Kidney (tissue), 14 donors: ENCODE measurements around the gene TEX44. TPM values are rescaled to one million over a fixed set of nuclear protein-coding genes. Genes with fewer than 3 reads are reported as not detected.

Source experiments
- DNase-seq, 5 donors: peaks; one replicate each; pipeline ENCODE4 v3.0.0-alpha.2; 2013 to 2020
- FAIRE-seq: peaks from 2 replicates; lab custom pipeline; 2012; peaks lifted over from hg19 to GRCh38; lab: Jason Lieb, UNC
- H3K27ac ChIP-seq, 2 donors: one replicate each; pipeline ENCODE4 v1.7.0; 2013; ENCODE audit warnings: low read depth in 2 of 2, low read length in 2 of 2, inconsistent platforms in 1 of 2
- H3K27me3 ChIP-seq: one replicate; pipeline ENCODE4 v1.7.1; 2013; ENCODE audit warnings: low read length, inconsistent platforms; ENCODE audit not compliant: control insufficient read depth, insufficient read depth
- H3K36me3 ChIP-seq, 3 donors: one replicate each; pipeline versions ENCODE4 v1.7.0 to v1.7.1; 2013; ENCODE audit warnings: low read length in 3 of 3, control low read depth in 1 of 3, inconsistent platforms in 1 of 3; ENCODE audit not compliant: insufficient read depth in 3 of 3, control insufficient read depth in 2 of 3
- H3K4me1 ChIP-seq, 3 donors: one replicate each; pipeline versions ENCODE4 v1.7.0 to v1.7.1; 2013; ENCODE audit warnings: low read length in 3 of 3, inconsistent platforms in 1 of 3, low read depth in 1 of 3; ENCODE audit not compliant: control insufficient read depth in 2 of 3, insufficient read depth in 2 of 3
- H3K4me3 ChIP-seq, 3 donors: one replicate each; pipeline versions ENCODE4 v1.7.0 to v1.8.1; 2013; ENCODE audit warnings: low read length in 3 of 3, control low read depth in 1 of 3, inconsistent platforms in 1 of 3
- H3K9ac ChIP-seq, 3 donors: one replicate each; pipeline versions ENCODE4 v1.7.0 to v1.7.1; 2013; ENCODE audit warnings: low read length in 3 of 3, control low read depth in 1 of 3, inconsistent platforms in 1 of 3
- H3K9me3 ChIP-seq, 3 donors: one replicate each; pipeline versions ENCODE4 v1.7.0 to v1.7.1; 2013; ENCODE audit warnings: low read length in 3 of 3, control low read depth in 1 of 3, inconsistent platforms in 1 of 3; ENCODE audit not compliant: control insufficient read depth in 2 of 3, insufficient read depth in 1 of 3
- intact Hi-C: fragments of 100-400 bp; cut with DNase I; formaldehyde crosslinking; loops from one replicate; pipeline ENCODE4 v1.11.1; 2022
- polyA plus RNA-seq: library from polyadenylated mRNA; stranded (reverse); fragments of 350-450 nt; fragmentation: Illumina TruSeq; extraction: RNeasy Lipid Tissue Mini Kit (QIAGEN cat#74804); gene quantifications from one replicate; pipeline ENCODE4 v1.2.3, GENCODE V29; 2014; ENCODE audit warnings: low read depth, low replicate concordance; ENCODE audit not compliant: insufficient read depth
- total RNA-seq: library from RNA; stranded (reverse); fragmentation: NEBNext Ultra II Directional; extraction: Animal tissue kit (Norgen Biotek cat#: 25700); gene quantifications from one replicate; pipeline ENCODE4 v1.2.1, GENCODE V29; 2021
- TF ChIP-seq, protein P1 (sequence below): IDR thresholded peaks from 3 replicates; pipeline ENCODE4 v1.5.1; 2012; ENCODE audit warnings: mild to moderate bottlenecking, moderate library complexity, borderline replicate concordance; ENCODE audit not compliant: insufficient read depth; ENCODE audit errors: extremely low read depth
- donor health status: control.
- donor health status: control.
- donor health status: control.
- donor health status: control.
- donor health status: control.
- donor health status: DM: yes; HTN: yes; CAD: no.
- donor health status: Normal renal cell carcinoma (clear cell type).

TEX44 gene
- total and polyA plus RNA-seq, 2 donors from 2014 or later: not detected

DNA sequence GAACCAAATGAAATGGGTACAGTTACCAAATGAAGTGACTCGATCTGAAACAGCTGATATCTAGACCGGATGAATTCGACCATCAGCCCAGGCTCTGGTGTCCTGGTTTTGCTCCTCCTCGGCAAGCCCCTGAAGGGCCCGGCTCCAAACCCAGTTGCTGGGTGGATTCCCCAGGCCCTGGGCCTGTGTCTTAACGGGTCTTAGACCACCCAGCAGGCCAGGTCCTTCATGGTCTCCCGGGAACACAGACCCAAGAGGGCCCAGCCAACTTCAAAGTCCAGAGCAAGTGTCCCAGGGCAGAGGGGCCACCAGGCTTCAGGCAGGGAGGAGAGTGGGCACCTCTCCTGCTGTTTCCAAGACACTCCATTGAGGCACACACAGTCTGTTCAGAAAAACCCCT is 35.7 kb upstream of the TEX44 start:
- intact Hi-C loops: loop anchor here (10.0 kb wide), 1 partner anchor 72 kb away; no protein-coding TSS in a partner anchor
- Histone ChIP-seq H3K27ac (no peak overlapping the region), H3K36me3 (no peaks in the 10 kb centered on the region), H3K9me3 (no peaks in the 10 kb centered on the region), H3K4me1 (peaks cover 0 to 15% (median 4%) of the 10 kb centered on the region in 3 donors), H3K27me3 (no peaks in the 10 kb centered on the region), H3K9ac (no peak overlapping the region), H3K4me3 (no peak overlapping the region)
- FAIRE-seq (no peak), DNase-seq (no peak)
- TF ChIP-seq, protein P1, sequence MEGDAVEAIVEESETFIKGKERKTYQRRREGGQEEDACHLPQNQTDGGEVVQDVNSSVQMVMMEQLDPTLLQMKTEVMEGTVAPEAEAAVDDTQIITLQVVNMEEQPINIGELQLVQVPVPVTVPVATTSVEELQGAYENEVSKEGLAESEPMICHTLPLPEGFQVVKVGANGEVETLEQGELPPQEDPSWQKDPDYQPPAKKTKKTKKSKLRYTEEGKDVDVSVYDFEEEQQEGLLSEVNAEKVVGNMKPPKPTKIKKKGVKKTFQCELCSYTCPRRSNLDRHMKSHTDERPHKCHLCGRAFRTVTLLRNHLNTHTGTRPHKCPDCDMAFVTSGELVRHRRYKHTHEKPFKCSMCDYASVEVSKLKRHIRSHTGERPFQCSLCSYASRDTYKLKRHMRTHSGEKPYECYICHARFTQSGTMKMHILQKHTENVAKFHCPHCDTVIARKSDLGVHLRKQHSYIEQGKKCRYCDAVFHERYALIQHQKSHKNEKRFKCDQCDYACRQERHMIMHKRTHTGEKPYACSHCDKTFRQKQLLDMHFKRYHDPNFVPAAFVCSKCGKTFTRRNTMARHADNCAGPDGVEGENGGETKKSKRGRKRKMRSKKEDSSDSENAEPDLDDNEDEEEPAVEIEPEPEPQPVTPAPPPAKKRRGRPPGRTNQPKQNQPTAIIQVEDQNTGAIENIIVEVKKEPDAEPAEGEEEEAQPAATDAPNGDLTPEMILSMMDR: no peak

DNA sequence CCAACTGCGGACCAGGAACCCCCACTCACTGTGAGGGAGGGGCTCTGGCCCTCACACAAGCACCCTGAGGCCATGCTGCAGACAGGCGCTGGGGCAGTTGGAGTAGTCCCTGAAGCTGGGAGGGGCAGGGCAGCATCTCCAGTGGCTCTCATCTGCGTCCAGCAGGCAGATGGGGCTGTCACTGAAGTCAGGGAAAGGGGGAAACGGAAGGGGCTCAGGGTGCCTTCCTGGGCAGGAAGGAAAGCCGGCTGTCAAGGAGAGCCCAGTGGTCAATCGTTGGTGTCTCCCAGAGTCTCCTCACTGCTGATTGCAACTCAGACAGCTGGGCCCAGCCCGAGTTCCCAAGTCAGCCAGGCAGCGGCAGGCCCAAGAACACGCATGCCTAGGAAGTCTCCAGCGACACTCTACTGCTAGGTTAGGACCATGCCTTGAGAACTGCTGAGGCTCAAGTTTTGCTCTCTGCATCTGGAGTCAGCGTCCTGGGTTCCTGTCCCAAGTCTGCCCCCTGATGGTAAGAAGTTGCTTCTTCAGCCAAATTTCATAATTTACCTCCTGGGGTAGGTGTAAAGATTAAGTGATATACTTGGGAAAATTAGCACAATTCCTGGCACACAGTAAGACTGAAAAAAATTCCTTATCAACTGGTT is 35.0 kb upstream of the TEX44 start:
- no peaks in the 10 kb centered on the region for H3K9me3 ChIP-seq
- H3K27me3 ChIP-seq: no peaks in the 10 kb centered on the region
- H3K9ac ChIP-seq: no peak overlapping the region
- no peak overlapping the region for H3K4me3 ChIP-seq
- DNase-seq (peak; percentile 74 to 94 (median 89)), FAIRE-seq (peak; percentile 91)
- TF ChIP-seq, protein P1: peak; percentile 79
- H3K27ac ChIP-seq: no peak overlapping the region
- peaks cover 0 to 15% (median 4%) of the 10 kb centered on the region in 3 donors for H3K4me1 ChIP-seq
- H3K36me3 ChIP-seq: no peaks in the 10 kb centered on the region
- intact Hi-C loops: loop anchor here (10.0 kb wide), 1 partner anchor 73 kb away; no protein-coding TSS in a partner anchor

DNA sequence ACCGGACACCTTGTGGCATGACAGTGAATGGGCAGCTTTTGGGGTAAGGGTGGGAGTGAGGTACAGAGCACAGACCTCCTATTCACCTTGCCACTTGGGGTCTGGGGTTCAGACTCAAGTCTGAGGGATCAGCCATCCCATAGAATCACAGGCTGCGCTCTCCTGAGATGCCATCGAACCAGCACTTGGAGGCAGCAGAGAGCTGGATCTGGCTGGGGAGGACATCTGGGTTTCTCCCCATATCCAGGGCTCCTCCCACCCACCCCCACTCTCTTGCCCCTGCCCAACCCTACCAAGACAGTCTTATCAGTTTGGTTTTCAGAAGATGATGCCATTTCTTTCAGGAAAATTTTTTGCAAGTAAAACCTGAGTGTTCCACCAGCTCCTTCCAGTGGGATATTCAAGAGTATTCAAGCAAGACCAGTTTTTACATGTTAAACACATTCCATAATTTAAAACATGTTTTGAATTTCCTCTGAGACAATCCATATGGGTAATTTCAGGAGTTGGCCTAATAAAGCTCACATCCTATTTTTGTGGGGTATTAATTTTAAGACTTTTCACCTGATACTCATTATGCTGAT is 29.2 kb upstream of the TEX44 start:
- Histone ChIP-seq H3K36me3 (no peaks in the 10 kb centered on the region), H3K4me1 (no peaks in the 10 kb centered on the region), H3K27ac (no peak overlapping the region), H3K9ac (no peak overlapping the region), H3K9me3 (no peaks in the 10 kb centered on the region), H3K27me3 (no peaks in the 10 kb centered on the region), H3K4me3 (no peak overlapping the region)
- TF ChIP-seq, protein P1: peak; percentile 66
- DNase-seq: peak in 4 of 5 donors; percentile 38 to 67 (median 54)
- no peak for FAIRE-seq
- intact Hi-C loops: no loop called here
